H1 (cell line): ENCODE results near the gene KCNK13. TPM values are rescaled to one million over a fixed set of nuclear protein-coding genes. Genes with fewer than 3 reads are reported as not detected.

ENCODE experiments used
- RXRA ChIP-seq: IDR thresholded peaks from 2 replicates; pipeline ENCODE4 v1.6.1; 2011; ENCODE audit warnings: low read depth, mild to moderate bottlenecking, low read length, moderate library complexity; ENCODE audit not compliant: insufficient read depth
- polyA plus RNA-seq, 7 experiments: library from polyadenylated mRNA; depleted of rRNA in 3 of 7; stranded (reverse) in 5 of 7; unstranded in 2 of 7; fragments of >200 nt in 5 of 7; fragments of 200-250 nt in 2 of 7; gene quantifications; 1 replicate in 5 of 7; 2 replicates in 1 of 7; 4 replicates in 1 of 7; pipeline versions ENCODE4 v1.2.1 to v1.2.3, GENCODE V29; 2011 to 2013; ENCODE audit warnings: missing spikeins in 2 of 7, mixed read lengths in 2 of 7
- total RNA-seq: library from RNA; stranded (reverse); fragmentation: NEBNext Ultra II Directional; extraction: Animal tissue kit (Norgen Biotek cat#: 25700); gene quantifications from 2 replicates; pipeline ENCODE4 v1.2.1, GENCODE V29; 2021
- TF ChIP-seq, protein P1 (sequence below): fragments of 300-600 bp; sonication (generic); IDR thresholded peaks from 2 replicates; pipeline ENCODE4 v1.7.1; 2012; ENCODE audit warnings: low read length, moderate library complexity, mild to moderate bottlenecking, inconsistent platforms; ENCODE audit not compliant: insufficient replicate concordance
- TF ChIP-seq, protein P2 (sequence below): IDR thresholded peaks from 2 replicates; pipeline ENCODE4 v1.6.1; 2011; ENCODE audit warnings: low read length, improper control_type of control experiment
- TF ChIP-seq, protein P3 (sequence below): IDR thresholded peaks from 2 replicates; pipeline ENCODE4 v1.6.1; 2011; ENCODE audit warnings: low read depth, mild to moderate bottlenecking, low read length; ENCODE audit not compliant: insufficient read depth
- TF ChIP-seq, protein P4 (sequence below), 3 experiments: IDR thresholded peaks; 1 replicate in 2 of 3; 2 replicates in 1 of 3; pipeline versions ENCODE4 v1.5.1 to v1.6.1; 2011; ENCODE audit warnings: low read length in 3 of 3, mild to moderate bottlenecking in 3 of 3, inconsistent platforms in 2 of 3, low read depth in 1 of 3, moderate library complexity in 1 of 3; ENCODE audit not compliant: insufficient read depth in 1 of 3; ENCODE audit errors: control extremely low read depth in 1 of 3

KCNK13 gene
- total and polyA plus RNA-seq, 2 of the 8 experiments (the other 6 are each of a cell fraction or from before 2014, with no cell fraction given), result 0.39 to 0.48 TPM

DNA sequence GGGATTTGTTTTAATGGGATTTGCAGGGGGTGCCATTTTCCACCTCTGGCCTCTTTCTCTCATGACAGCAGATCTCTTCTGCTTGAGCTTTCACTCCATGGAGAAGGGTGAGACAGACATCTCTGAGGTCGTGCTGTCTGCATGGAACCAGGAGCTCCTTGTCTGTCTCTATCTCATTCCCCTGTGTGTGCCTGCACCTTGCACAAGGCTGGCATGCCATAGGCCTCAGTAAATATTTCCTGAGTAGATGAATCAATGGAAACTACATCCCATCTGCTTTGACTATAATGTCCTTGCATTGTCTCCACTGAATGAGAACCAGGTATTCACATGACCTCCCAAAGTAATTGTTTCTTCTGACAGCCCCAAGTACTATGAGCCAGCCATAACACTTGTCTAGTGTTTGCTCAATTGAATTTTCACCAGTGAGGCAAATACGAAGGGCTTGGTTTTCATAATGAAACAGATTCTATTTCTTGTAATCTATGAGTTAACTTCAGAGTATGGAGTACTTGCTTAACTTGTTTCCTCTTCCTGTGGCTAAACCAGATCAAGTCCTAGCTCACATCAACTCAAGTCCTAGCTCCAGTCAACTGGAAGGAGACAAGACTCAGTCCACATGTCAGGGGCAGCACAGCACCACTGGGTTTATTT lies 32.3 kb downstream of the KCNK13 start (continued):
- TF ChIP-seq, protein P1, sequence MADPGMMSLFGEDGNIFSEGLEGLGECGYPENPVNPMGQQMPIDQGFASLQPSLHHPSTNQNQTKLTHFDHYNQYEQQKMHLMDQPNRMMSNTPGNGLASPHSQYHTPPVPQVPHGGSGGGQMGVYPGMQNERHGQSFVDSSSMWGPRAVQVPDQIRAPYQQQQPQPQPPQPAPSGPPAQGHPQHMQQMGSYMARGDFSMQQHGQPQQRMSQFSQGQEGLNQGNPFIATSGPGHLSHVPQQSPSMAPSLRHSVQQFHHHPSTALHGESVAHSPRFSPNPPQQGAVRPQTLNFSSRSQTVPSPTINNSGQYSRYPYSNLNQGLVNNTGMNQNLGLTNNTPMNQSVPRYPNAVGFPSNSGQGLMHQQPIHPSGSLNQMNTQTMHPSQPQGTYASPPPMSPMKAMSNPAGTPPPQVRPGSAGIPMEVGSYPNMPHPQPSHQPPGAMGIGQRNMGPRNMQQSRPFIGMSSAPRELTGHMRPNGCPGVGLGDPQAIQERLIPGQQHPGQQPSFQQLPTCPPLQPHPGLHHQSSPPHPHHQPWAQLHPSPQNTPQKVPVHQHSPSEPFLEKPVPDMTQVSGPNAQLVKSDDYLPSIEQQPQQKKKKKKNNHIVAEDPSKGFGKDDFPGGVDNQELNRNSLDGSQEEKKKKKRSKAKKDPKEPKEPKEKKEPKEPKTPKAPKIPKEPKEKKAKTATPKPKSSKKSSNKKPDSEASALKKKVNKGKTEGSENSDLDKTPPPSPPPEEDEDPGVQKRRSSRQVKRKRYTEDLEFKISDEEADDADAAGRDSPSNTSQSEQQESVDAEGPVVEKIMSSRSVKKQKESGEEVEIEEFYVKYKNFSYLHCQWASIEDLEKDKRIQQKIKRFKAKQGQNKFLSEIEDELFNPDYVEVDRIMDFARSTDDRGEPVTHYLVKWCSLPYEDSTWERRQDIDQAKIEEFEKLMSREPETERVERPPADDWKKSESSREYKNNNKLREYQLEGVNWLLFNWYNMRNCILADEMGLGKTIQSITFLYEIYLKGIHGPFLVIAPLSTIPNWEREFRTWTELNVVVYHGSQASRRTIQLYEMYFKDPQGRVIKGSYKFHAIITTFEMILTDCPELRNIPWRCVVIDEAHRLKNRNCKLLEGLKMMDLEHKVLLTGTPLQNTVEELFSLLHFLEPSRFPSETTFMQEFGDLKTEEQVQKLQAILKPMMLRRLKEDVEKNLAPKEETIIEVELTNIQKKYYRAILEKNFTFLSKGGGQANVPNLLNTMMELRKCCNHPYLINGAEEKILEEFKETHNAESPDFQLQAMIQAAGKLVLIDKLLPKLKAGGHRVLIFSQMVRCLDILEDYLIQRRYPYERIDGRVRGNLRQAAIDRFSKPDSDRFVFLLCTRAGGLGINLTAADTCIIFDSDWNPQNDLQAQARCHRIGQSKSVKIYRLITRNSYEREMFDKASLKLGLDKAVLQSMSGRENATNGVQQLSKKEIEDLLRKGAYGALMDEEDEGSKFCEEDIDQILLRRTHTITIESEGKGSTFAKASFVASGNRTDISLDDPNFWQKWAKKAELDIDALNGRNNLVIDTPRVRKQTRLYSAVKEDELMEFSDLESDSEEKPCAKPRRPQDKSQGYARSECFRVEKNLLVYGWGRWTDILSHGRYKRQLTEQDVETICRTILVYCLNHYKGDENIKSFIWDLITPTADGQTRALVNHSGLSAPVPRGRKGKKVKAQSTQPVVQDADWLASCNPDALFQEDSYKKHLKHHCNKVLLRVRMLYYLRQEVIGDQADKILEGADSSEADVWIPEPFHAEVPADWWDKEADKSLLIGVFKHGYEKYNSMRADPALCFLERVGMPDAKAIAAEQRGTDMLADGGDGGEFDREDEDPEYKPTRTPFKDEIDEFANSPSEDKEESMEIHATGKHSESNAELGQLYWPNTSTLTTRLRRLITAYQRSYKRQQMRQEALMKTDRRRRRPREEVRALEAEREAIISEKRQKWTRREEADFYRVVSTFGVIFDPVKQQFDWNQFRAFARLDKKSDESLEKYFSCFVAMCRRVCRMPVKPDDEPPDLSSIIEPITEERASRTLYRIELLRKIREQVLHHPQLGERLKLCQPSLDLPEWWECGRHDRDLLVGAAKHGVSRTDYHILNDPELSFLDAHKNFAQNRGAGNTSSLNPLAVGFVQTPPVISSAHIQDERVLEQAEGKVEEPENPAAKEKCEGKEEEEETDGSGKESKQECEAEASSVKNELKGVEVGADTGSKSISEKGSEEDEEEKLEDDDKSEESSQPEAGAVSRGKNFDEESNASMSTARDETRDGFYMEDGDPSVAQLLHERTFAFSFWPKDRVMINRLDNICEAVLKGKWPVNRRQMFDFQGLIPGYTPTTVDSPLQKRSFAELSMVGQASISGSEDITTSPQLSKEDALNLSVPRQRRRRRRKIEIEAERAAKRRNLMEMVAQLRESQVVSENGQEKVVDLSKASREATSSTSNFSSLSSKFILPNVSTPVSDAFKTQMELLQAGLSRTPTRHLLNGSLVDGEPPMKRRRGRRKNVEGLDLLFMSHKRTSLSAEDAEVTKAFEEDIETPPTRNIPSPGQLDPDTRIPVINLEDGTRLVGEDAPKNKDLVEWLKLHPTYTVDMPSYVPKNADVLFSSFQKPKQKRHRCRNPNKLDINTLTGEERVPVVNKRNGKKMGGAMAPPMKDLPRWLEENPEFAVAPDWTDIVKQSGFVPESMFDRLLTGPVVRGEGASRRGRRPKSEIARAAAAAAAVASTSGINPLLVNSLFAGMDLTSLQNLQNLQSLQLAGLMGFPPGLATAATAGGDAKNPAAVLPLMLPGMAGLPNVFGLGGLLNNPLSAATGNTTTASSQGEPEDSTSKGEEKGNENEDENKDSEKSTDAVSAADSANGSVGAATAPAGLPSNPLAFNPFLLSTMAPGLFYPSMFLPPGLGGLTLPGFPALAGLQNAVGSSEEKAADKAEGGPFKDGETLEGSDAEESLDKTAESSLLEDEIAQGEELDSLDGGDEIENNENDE, result no peak
- TF ChIP-seq RXRA, result no peak
- TF ChIP-seq, protein P2, sequence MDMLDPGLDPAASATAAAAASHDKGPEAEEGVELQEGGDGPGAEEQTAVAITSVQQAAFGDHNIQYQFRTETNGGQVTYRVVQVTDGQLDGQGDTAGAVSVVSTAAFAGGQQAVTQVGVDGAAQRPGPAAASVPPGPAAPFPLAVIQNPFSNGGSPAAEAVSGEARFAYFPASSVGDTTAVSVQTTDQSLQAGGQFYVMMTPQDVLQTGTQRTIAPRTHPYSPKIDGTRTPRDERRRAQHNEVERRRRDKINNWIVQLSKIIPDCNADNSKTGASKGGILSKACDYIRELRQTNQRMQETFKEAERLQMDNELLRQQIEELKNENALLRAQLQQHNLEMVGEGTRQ, result no peak
- TF ChIP-seq, protein P3, sequence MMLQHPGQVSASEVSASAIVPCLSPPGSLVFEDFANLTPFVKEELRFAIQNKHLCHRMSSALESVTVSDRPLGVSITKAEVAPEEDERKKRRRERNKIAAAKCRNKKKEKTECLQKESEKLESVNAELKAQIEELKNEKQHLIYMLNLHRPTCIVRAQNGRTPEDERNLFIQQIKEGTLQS, result no peak
- TF ChIP-seq, protein P4, sequence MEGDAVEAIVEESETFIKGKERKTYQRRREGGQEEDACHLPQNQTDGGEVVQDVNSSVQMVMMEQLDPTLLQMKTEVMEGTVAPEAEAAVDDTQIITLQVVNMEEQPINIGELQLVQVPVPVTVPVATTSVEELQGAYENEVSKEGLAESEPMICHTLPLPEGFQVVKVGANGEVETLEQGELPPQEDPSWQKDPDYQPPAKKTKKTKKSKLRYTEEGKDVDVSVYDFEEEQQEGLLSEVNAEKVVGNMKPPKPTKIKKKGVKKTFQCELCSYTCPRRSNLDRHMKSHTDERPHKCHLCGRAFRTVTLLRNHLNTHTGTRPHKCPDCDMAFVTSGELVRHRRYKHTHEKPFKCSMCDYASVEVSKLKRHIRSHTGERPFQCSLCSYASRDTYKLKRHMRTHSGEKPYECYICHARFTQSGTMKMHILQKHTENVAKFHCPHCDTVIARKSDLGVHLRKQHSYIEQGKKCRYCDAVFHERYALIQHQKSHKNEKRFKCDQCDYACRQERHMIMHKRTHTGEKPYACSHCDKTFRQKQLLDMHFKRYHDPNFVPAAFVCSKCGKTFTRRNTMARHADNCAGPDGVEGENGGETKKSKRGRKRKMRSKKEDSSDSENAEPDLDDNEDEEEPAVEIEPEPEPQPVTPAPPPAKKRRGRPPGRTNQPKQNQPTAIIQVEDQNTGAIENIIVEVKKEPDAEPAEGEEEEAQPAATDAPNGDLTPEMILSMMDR (IDR thresholded peaks at IDR 0.05; ENCODE audit: control extremely low read depth in 1 of 3, insufficient read depth in 1 of 3, low read depth in 1 of 3, low read length in 3 of 3), result no peak
